ENCODE results near the gene AFF2. TPM values are rescaled to one million over a fixed set of nuclear protein-coding genes. Genes with fewer than 3 reads are reported as not detected.

The AFF2 gene
- total RNA-seq, 3 donors from 2014 or later, result 4.6 to 41.0 (median 5.7) TPM

- no peaks in the 10 kb centered on the region for H3K9me3 ChIP-seq
- intact Hi-C loops (cut with DNase I; ENCODE audit: low total_unique reads), result no loop called here
- TF ChIP-seq POLR2AphosphoS5 (IDR thresholded peaks at IDR 0.05), result no peak
- no peak for TF ChIP-seq POLR2A (IDR thresholded peaks at IDR 0.05)
- no peak for TF ChIP-seq CTCF (IDR thresholded peaks at IDR 0.05)
- no peaks in the 10 kb centered on the region for H3K4me1 ChIP-seq
- H3K27me3 ChIP-seq, result no peaks in the 10 kb centered on the region
- H3K4me3 ChIP-seq, result no peak overlapping the region
- no peaks in the 10 kb centered on the region for H3K36me3 ChIP-seq
- H3K27ac ChIP-seq, result no peak overlapping the region
- no peak for DNase-seq (ENCODE audit: low spot score in 2 of 2)
Observed at GRCh38 chrX:148923631-148924030, 423.2 kb downstream of the AFF2 start.

GRCh38 chrX:148926371-148926770, 426.0 kb downstream of the AFF2 start:
- no peak overlapping the region for H3K27ac ChIP-seq
- no peak overlapping the region for H3K4me3 ChIP-seq
- TF ChIP-seq CTCF (IDR thresholded peaks at IDR 0.05) (no peak), POLR2AphosphoS5 (IDR thresholded peaks at IDR 0.05) (no peak), POLR2A (IDR thresholded peaks at IDR 0.05) (no peak)
- H3K9me3 ChIP-seq, result no peaks in the 10 kb centered on the region
- H3K36me3 ChIP-seq, result no peaks in the 10 kb centered on the region
- no peaks in the 10 kb centered on the region for H3K27me3 ChIP-seq
- intact Hi-C loops (cut with DNase I; ENCODE audit: low total_unique reads), result no loop called here
- H3K4me1 ChIP-seq, result no peaks in the 10 kb centered on the region
- DNase-seq (ENCODE audit: low spot score in 2 of 2), result no peak

GRCh38 chrX:148928811-148929210, 428.4 kb downstream of the AFF2 start:
- no peaks in the 10 kb centered on the region for H3K27me3 ChIP-seq
- no peaks in the 10 kb centered on the region for H3K4me1 ChIP-seq
- intact Hi-C loops (cut with DNase I; ENCODE audit: low total_unique reads), result no loop called here
- TF ChIP-seq POLR2A (IDR thresholded peaks at IDR 0.05) (no peak), CTCF (IDR thresholded peaks at IDR 0.05) (no peak), POLR2AphosphoS5 (IDR thresholded peaks at IDR 0.05) (no peak)
- no peak overlapping the region for H3K27ac ChIP-seq
- no peaks in the 10 kb centered on the region for H3K9me3 ChIP-seq
- no peak for DNase-seq (ENCODE audit: low spot score in 2 of 2)
- no peak overlapping the region for H3K4me3 ChIP-seq
- no peaks in the 10 kb centered on the region for H3K36me3 ChIP-seq

GRCh38 chrX:148929686-148930085, 429.3 kb downstream of the AFF2 start:
- DNase-seq (ENCODE audit: low spot score in 2 of 2), result no peak
- Histone ChIP-seq H3K27ac (no peak overlapping the region), H3K27me3 (no peaks in the 10 kb centered on the region), H3K4me1 (no peaks in the 10 kb centered on the region), H3K4me3 (no peak overlapping the region), H3K9me3 (no peaks in the 10 kb centered on the region), H3K36me3 (no peaks in the 10 kb centered on the region)
- intact Hi-C loops (cut with DNase I; ENCODE audit: low total_unique reads), result no loop called here
- TF ChIP-seq POLR2A (IDR thresholded peaks at IDR 0.05) (no peak), POLR2AphosphoS5 (IDR thresholded peaks at IDR 0.05) (no peak), CTCF (IDR thresholded peaks at IDR 0.05) (no peak)

- TF ChIP-seq CTCF (IDR thresholded peaks at IDR 0.05) (no peak), POLR2AphosphoS5 (IDR thresholded peaks at IDR 0.05) (no peak), POLR2A (IDR thresholded peaks at IDR 0.05) (no peak)
- no peaks in the 10 kb centered on the region for H3K36me3 ChIP-seq
- intact Hi-C loops (cut with DNase I; ENCODE audit: low total_unique reads), result no loop called here
Observed at GRCh38 chrX:148930206-148930729, 429.9 kb downstream of the AFF2 start.

More at GRCh38 chrX:148930206-148930729, 429.9 kb downstream of the AFF2 start:
- Histone ChIP-seq H3K9me3 (no peaks in the 10 kb centered on the region), H3K4me1 (no peaks in the 10 kb centered on the region), H3K4me3 (no peak overlapping the region), H3K27ac (no peak overlapping the region), H3K27me3 (no peaks in the 10 kb centered on the region)
- DNase-seq (ENCODE audit: low spot score in 2 of 2), result peak in 1 of 2 donors; percentile 26
